K562 (cell line): Measurements from ENCODE around the gene BUB3. TPM values are rescaled to one million over a fixed set of nuclear protein-coding genes. Genes with fewer than 3 reads are reported as not detected.

Experiments used
- ATAC-seq: fragments of 200-7000 bp; cut with Tn5 transposase; 3 replicates; pipeline ENCODE4 v1.9.1; 2020; ENCODE audit warnings: moderate library complexity
- BruUV-seq: library from RNA; stranded (reverse); fragments of 400-500 nt; replicated peaks from 2 replicates; lab custom pipeline; 2021; lab: Mats Ljungman, UMichigan
- CTCF ChIA-PET: fragments of 300-600 bp; formaldehyde crosslinking; extraction: SDS; loops from one replicate; lab custom pipeline; 2021; ENCODE audit warnings: low intra/inter-chr PET ratio; lab: Yijun Ruan, JAX
- POLR2A ChIA-PET: fragments of 300-600, 350-650 bp; sonication (Branson Sonifier 250); formaldehyde crosslinking; extraction: SDS; loops from one replicate; lab custom pipeline; 2021; ENCODE audit warnings: antibody characterized with exemption, inconsistent platforms; lab: Yijun Ruan, JAX
- DNase-seq, 4 experiments: peaks; one replicate each; pipeline versions ENCODE4 v3.0.0 to v3.0.0-alpha.2; 2011 to 2018; ENCODE audit warnings: low spot score in 3 of 4, mixed read lengths in 3 of 4; ENCODE audit errors: extremely low read depth in 1 of 4
- FAIRE-seq: peaks from 2 replicates; lab custom pipeline; 2011; peaks lifted over from hg19 to GRCh38; lab: Jason Lieb, UNC
- H2AFZ ChIP-seq: 2 replicates; pipeline ENCODE4 v1.6.0; 2011; ENCODE audit warnings: low read depth, low read length, control low read depth, inconsistent platforms
- H3K27ac ChIP-seq: fragments of 200-600 bp; 3 replicates; pipeline ENCODE4 v1.8.0; 2011; ENCODE audit warnings: low read depth, mild to moderate bottlenecking, control low read depth, inconsistent platforms, low read length, moderate library complexity, mixed read lengths; ENCODE audit errors: extremely low read depth
- H3K27me3 ChIP-seq, 2 experiments: fragments of 300-600 bp in 1 of 2; 2 replicates in 1 of 2; 3 replicates in 1 of 2; pipeline versions ENCODE4 v1.6.0 to v1.8.0; 2011; ENCODE audit warnings: inconsistent platforms in 2 of 2, low read length in 2 of 2, mild to moderate bottlenecking in 1 of 2, mixed read lengths in 1 of 2, moderate library complexity in 1 of 2; ENCODE audit not compliant: control insufficient read depth in 2 of 2, insufficient read depth in 2 of 2
- H3K36me3 ChIP-seq: fragments of 300-600 bp; 3 replicates; pipeline ENCODE4 v1.8.0; 2011; ENCODE audit warnings: mild to moderate bottlenecking, low read length, inconsistent platforms; ENCODE audit not compliant: control insufficient read depth, insufficient read depth
- H3K4me1 ChIP-seq, 2 experiments: fragments of 200-600 bp in 1 of 2; replicated peaks in 1 of 2; 2 replicates in 1 of 2; 3 replicates in 1 of 2; pipeline versions ENCODE4 v1.5.1 to v1.8.0; 2011; ENCODE audit warnings: inconsistent platforms in 2 of 2, low read length in 2 of 2, mild to moderate bottlenecking in 1 of 2, mixed read lengths in 1 of 2, moderate library complexity in 1 of 2; ENCODE audit not compliant: control insufficient read depth in 2 of 2, insufficient read depth in 2 of 2
- H3K4me2 ChIP-seq: 2 replicates; pipeline ENCODE4 v1.6.1; 2011; ENCODE audit warnings: low read length, control low read depth, inconsistent platforms, mixed read lengths; ENCODE audit not compliant: insufficient read depth
- H3K4me3 ChIP-seq: fragments of 200-600 bp; sonication (generic), shearing (Covaris generic); 2 replicates; pipeline ENCODE4 v1.5.1; 2016; ENCODE audit warnings: control low read depth, inconsistent platforms
- H3K79me2 ChIP-seq: fragments of 200-600 bp; 3 replicates; pipeline ENCODE4 v1.8.0; 2011; ENCODE audit warnings: low read length, inconsistent platforms; ENCODE audit not compliant: control insufficient read depth, insufficient read depth
- H3K9ac ChIP-seq, 2 experiments: 2 replicates each; pipeline versions ENCODE4 v1.6.0 to v1.6.1; 2011; ENCODE audit warnings: low read depth in 2 of 2, low read length in 2 of 2, control low read depth in 1 of 2, inconsistent platforms in 1 of 2, mild to moderate bottlenecking in 1 of 2, mixed read lengths in 1 of 2; ENCODE audit not compliant: insufficient read depth in 1 of 2
- H3K9me1 ChIP-seq: one replicate; pipeline ENCODE4 v1.6.0; 2011; ENCODE audit warnings: inconsistent platforms, mild to moderate bottlenecking, low read length, moderate library complexity; ENCODE audit not compliant: control insufficient read depth, insufficient read depth
- H3K9me3 ChIP-seq: replicated peaks from 2 replicates; pipeline ENCODE4 v1.5.1; 2011; ENCODE audit warnings: low read depth, low read length, inconsistent platforms; ENCODE audit not compliant: control insufficient read depth, insufficient read depth
- H4K20me1 ChIP-seq: replicated peaks from 2 replicates; pipeline ENCODE4 v1.6.1; 2011; ENCODE audit warnings: low read length, inconsistent platforms, mixed read lengths; ENCODE audit not compliant: control insufficient read depth, insufficient read depth
- ATF4 ChIP-seq: fragments of 450-650 bp; formaldehyde crosslinking; IDR thresholded peaks from 2 replicates; pipeline ENCODE4 v1.4.0; 2022; ENCODE audit warnings: mild to moderate bottlenecking, moderate library complexity
- FOSL1 ChIP-seq: fragments of 200-800 bp; sonication (Bioruptor generic); conservative IDR thresholded peaks from 2 replicates; pipeline ENCODE4 v1.6.1; 2016; ENCODE audit warnings: missing genetic modification characterization, missing compliant biosample characterization
- LEF1 ChIP-seq: fragments of 450-650 bp; IDR thresholded peaks from 2 replicates; pipeline ENCODE4 v1.6.1; 2016; ENCODE audit warnings: mild to moderate bottlenecking
- MCM7 ChIP-seq, 2 experiments: fragments of 450-650 bp; IDR thresholded peaks; 2 replicates each; pipeline ENCODE4 v1.6.1; 2016 to 2018
- MIER1 ChIP-seq: fragments of 450-650 bp; IDR thresholded peaks from 2 replicates; pipeline ENCODE4 v1.6.1; 2016; ENCODE audit warnings: antibody characterized with exemption, mild to moderate bottlenecking, low read depth
- NCOA2 ChIP-seq, 2 experiments: fragments of 450-650 bp; IDR thresholded peaks; 2 replicates each; pipeline ENCODE4 v1.6.1; 2018; ENCODE audit warnings: mild to moderate bottlenecking in 2 of 2, moderate library complexity in 1 of 2; ENCODE audit not compliant: partially characterized antibody in 2 of 2
- NR2C1 ChIP-seq, 2 experiments: fragments of 450-650 bp; IDR thresholded peaks; 2 replicates each; pipeline ENCODE4 v1.6.1; 2017; ENCODE audit warnings: mild to moderate bottlenecking in 2 of 2, antibody characterized with exemption in 1 of 2, inconsistent platforms in 1 of 2, missing compliant biosample characterization in 1 of 2, missing genetic modification characterization in 1 of 2
- POLR2A ChIP-seq: fragments of 450-650 bp; conservative IDR thresholded peaks from 2 replicates; pipeline ENCODE4 v1.6.1; 2016
- RBM22 ChIP-seq: fragments of 200-400 bp; formaldehyde crosslinking; IDR thresholded peaks from 2 replicates; pipeline ENCODE4 v1.6.1; 2018; ENCODE audit warnings: low read length, low read depth; ENCODE audit not compliant: poor library complexity, severe bottlenecking
- SREBF2 ChIP-seq: sonication (generic); formaldehyde crosslinking; IDR thresholded peaks from 2 replicates; pipeline ENCODE4 v1.4.0; 2020; ENCODE audit warnings: mild to moderate bottlenecking, missing genetic modification reagents
- STAG1 ChIP-seq: sonication (generic); formaldehyde crosslinking; IDR thresholded peaks from 2 replicates; pipeline ENCODE4 v1.5.0; 2020; ENCODE audit warnings: missing genetic modification reagents, borderline replicate concordance
- TAF15 ChIP-seq: fragments of 200-400 bp; formaldehyde crosslinking; IDR thresholded peaks from 2 replicates; pipeline ENCODE4 v1.6.1; 2017; ENCODE audit warnings: mild to moderate bottlenecking, low read depth, low read length, moderate library complexity
- TSC22D4 ChIP-seq: fragments of 450-650 bp; IDR thresholded peaks from 2 replicates; pipeline ENCODE4 v1.6.1; 2016; ENCODE audit warnings: missing genetic modification characterization, missing biosample characterization, control low read depth
- ZBTB2 ChIP-seq: fragments of 450-650 bp; IDR thresholded peaks from 2 replicates; pipeline ENCODE4 v1.6.1; 2016; ENCODE audit warnings: antibody characterized with exemption
- ZKSCAN8 ChIP-seq: fragments of 200-800 bp; sonication (Bioruptor generic); IDR thresholded peaks from 2 replicates; pipeline ENCODE4 v1.6.1; 2016; ENCODE audit warnings: missing genetic modification characterization, missing compliant biosample characterization
- ZNF146 ChIP-seq: IDR thresholded peaks from one replicate; pipeline ENCODE4 v1.6.1; 2018; ENCODE audit warnings: missing compliant biosample characterization; ENCODE audit not compliant: unreplicated experiment
- ZNF699 ChIP-seq: fragments of 250-450 bp; sonication (Bioruptor Pico); IDR thresholded peaks from 2 replicates; pipeline ENCODE4 v1.8.0; 2021; ENCODE audit warnings: mild to moderate bottlenecking, moderate library complexity; ENCODE audit not compliant: insufficient replicate concordance
- ZNF780A ChIP-seq: fragments of 250-450 bp; sonication (Bioruptor Pico); IDR thresholded peaks from 2 replicates; pipeline ENCODE4 v1.5.0; 2021; ENCODE audit warnings: mild to moderate bottlenecking
- WGBS: fragments of 100-300 bp; shearing (Covaris generic); methylation state at CpG from one replicate; pipeline ENCODE4 v1.1.6; 2016; ENCODE audit warnings: low coverage, mixed read lengths; ENCODE audit not compliant: insufficient coverage; ENCODE audit errors: missing lambda C conversion rate; 5-methylcytosine and 5-hydroxymethylcytosine counted together
- in situ Hi-C: fragments of 300-500 bp; cut with MboI; formaldehyde crosslinking; loops from 4 replicates; pipeline ENCODE4 v1.15.0; 2018; ENCODE audit warnings: inconsistent platforms, mixed read lengths
- intact Hi-C: fragments of 100-400 bp; cut with micrococcal nuclease; formaldehyde crosslinking; loops from 2 replicates; pipeline ENCODE4 v1.14.2; 2022
- polyA plus RNA-seq, 8 experiments: library from polyadenylated mRNA; depleted of rRNA in 4 of 8; stranded (reverse) in 5 of 8; unstranded in 3 of 8; fragments of >200 nt; fragmentation: Nextera tagmentation in 2 of 8; fragmentation: Illumina TruSeq in 1 of 8; extraction: Ambion mirVana in 2 of 8; extraction: Trizol in 1 of 8; gene quantifications; 2 replicates each; pipeline versions ENCODE4 v1.2.1 to v1.2.3, GENCODE V29; 2011 to 2014; ENCODE audit warnings: inconsistent platforms in 1 of 8, missing spikeins in 1 of 8
- total RNA-seq, 7 experiments: library from RNA; depleted of rRNA in 6 of 7; stranded (reverse); fragments of >200 nt in 6 of 7; fragmentation: Illumina TruSeq in 2 of 7; extraction: Trizol in 2 of 7; gene quantifications; 2 replicates each; pipeline versions ENCODE4 v1.2.1 to v1.2.3, GENCODE V29; 2011 to 2021; ENCODE audit warnings: low replicate concordance in 1 of 7
- TF ChIP-seq, protein P1 (sequence below): fragments of 450-650 bp; IDR thresholded peaks from 2 replicates; pipeline ENCODE4 v1.6.1; 2018; ENCODE audit warnings: mild to moderate bottlenecking, low read depth; ENCODE audit not compliant: partially characterized antibody
- TF ChIP-seq, protein P2 (sequence below): fragments of 250-450 bp; sonication (Bioruptor Pico); IDR thresholded peaks from 2 replicates; pipeline ENCODE4 v1.4.0; 2020; ENCODE audit warnings: mild to moderate bottlenecking

BUB3 gene
- total and polyA plus RNA-seq, 9 of the 15 experiments (the other 6 are each of a cell fraction or from before 2014, with no cell fraction given): 167 to 761 (median 225) TPM

DNA sequence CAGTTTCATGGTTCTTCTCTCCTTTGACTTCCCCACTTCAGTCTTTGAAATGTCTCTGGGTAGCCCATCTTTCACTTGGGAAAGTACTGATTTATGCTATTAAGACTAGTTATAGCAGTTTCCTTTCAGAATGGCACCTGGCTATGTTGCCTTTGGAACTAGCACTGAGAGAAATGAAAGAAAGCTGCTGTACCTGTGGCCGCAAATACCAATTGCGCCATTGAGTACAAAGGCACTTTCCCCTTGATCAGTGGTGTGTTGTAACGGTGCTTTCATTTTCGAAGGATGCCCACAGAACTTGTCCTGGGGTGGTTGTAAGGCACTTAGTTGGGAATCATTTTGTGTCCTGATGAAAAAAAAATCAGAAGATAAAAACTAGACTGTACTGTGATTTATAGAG lies 16.8 kb downstream of the BUB3 start:
- no peak for DNase-seq
- Histone ChIP-seq H3K27me3 (no peaks in the 10 kb centered on the region), H4K20me1 (no peaks in the 10 kb centered on the region), H3K4me1 (no peaks in the 10 kb centered on the region; a peak in 1 of 5 replicates), H3K9me3 (no peaks in the 10 kb centered on the region), H3K9me1 (no peaks in the 10 kb centered on the region), H3K27ac (no peak overlapping the region), H3K36me3 (peaks cover 48% of the 10 kb centered on the region), H3K4me2 (no peak overlapping the region), H2AFZ (no peak overlapping the region), H3K9ac (no peak overlapping the region), H3K4me3 (no peak overlapping the region), H3K79me2 (0 out of 3 replicates have a peak, but pooled peaks cover 2% of the 10 kb centered on the region)
- no peak for ATAC-seq
- WGBS: 94% methylated on average over 4 of the region's 4 CpGs
- no peak for FAIRE-seq
- no TSS peak for BruUV-seq
- CTCF ChIA-PET: no interaction called here
- in situ Hi-C loops: no loop called here
- POLR2A ChIA-PET: interaction anchor here (0.6 kb wide), 1 partner anchor 39 kb away, joined by 3 read pairs; no protein-coding TSS in a partner anchor
- intact Hi-C loops: no loop called here
- TF ChIP-seq TAF15: no peak
- TF ChIP-seq MIER1: no peak
- TF ChIP-seq, protein P1, sequence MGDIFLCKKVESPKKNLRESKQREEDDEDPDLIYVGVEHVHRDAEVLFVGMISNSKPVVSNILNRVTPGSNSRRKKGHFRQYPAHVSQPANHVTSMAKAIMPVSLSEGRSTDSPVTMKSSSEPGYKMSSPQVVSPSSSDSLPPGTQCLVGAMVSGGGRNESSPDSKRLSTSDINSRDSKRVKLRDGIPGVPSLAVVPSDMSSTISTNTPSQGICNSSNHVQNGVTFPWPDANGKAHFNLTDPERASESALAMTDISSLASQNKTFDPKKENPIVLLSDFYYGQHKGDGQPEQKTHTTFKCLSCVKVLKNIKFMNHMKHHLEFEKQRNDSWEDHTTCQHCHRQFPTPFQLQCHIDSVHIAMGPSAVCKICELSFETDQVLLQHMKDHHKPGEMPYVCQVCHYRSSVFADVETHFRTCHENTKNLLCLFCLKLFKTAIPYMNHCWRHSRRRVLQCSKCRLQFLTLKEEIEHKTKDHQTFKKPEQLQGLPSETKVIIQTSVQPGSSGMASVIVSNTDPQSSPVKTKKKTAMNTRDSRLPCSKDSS: no peak
- no peak for TF ChIP-seq POLR2A
- TF ChIP-seq ZNF146 (CRISPR knock-in tag): no peak
- TF ChIP-seq ZNF699 (CRISPR knock-in tag): no peak
- no peak for TF ChIP-seq ZKSCAN8
- TF ChIP-seq LEF1: no peak
- no peak for TF ChIP-seq TSC22D4 (tag)
- TF ChIP-seq STAG1 (CRISPR knock-in tag): no peak
- TF ChIP-seq SREBF2 (CRISPR knock-in tag): no peak
- no peak for TF ChIP-seq RBM22
- no peak for TF ChIP-seq ZBTB2
- no peak for TF ChIP-seq ATF4 (CRISPR knock-in tag)
- TF ChIP-seq, protein P2, sequence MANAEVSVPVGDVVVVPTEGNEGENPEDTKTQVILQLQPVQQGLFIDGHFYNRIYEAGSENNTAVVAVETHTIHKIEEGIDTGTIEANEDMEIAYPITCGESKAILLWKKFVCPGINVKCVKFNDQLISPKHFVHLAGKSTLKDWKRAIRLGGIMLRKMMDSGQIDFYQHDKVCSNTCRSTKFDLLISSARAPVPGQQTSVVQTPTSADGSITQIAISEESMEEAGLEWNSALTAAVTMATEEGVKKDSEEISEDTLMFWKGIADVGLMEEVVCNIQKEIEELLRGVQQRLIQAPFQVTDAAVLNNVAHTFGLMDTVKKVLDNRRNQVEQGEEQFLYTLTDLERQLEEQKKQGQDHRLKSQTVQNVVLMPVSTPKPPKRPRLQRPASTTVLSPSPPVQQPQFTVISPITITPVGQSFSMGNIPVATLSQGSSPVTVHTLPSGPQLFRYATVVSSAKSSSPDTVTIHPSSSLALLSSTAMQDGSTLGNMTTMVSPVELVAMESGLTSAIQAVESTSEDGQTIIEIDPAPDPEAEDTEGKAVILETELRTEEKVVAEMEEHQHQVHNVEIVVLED (CRISPR knock-in tag): no peak
- no peak for TF ChIP-seq ZNF780A (CRISPR knock-in tag)
- no peak for TF ChIP-seq MCM7 (IDR thresholded peaks at IDR 0.05)
- TF ChIP-seq NR2C1 (IDR thresholded peaks at IDR 0.05): no peak
- no peak for TF ChIP-seq NR2C1 (tag; IDR thresholded peaks at IDR 0.05)
- TF ChIP-seq FOSL1: no peak
- no peak for TF ChIP-seq NCOA2 (IDR thresholded peaks at IDR 0.05; ENCODE audit: partially characterized antibody in 2 of 2)
